GM18868 (cell line): ENCODE data around the gene PCDHGB4.
"Not testable (repeated sequence)": the region's sequence is repeated elsewhere in the genome, so short reads cannot be mapped to it uniquely, and the experiment has no call there.

ENCODE experiments used
- ATAC-seq: cut with Tn5 transposase; IDR thresholded peaks from one replicate; pipeline ENCODE4 v1.9.1; 2021; ENCODE audit warnings: mild to moderate bottlenecking, moderate library complexity; ENCODE audit not compliant: unreplicated experiment

The PCDHGB4 gene

GRCh38 chr5:141422742-141423291 is 35.3 kb downstream of the PCDHGB4 start:
- ATAC-seq: no peak

GRCh38 chr5:141427783-141428426 is 40.4 kb downstream of the PCDHGB4 start:
- ATAC-seq: no peak

GRCh38 chr5:141430332-141431113 is 43.0 kb downstream of the PCDHGB4 start, which contains the start of gene PCDHGA12:
Gene PCDHGA12, plus strand, starts transcription at chr5:141430507. Its CDS starts 253 bp downstream, at chr5:141430760.
- peak; percentile 89 for ATAC-seq

- ATAC-seq: peak; percentile 56
Measured at GRCh38 chr5:141431286-141431685, 43.8 kb downstream of the PCDHGB4 start.

- ATAC-seq: not testable (repeated sequence)
Measured at GRCh38 chr5:141432308-141432707, 44.8 kb downstream of the PCDHGB4 start.

GRCh38 chr5:141432726-141433125 is 45.2 kb downstream of the PCDHGB4 start:
- ATAC-seq: not testable (repeated sequence)

- no peak for ATAC-seq
Measured at GRCh38 chr5:141434006-141434405, 46.5 kb downstream of the PCDHGB4 start.

GRCh38 chr5:141437221-141437620 is 49.7 kb downstream of the PCDHGB4 start:
- no peak for ATAC-seq

GRCh38 chr5:141439411-141440141 is 52.1 kb downstream of the PCDHGB4 start:
- no peak for ATAC-seq
